CD1c-positive myeloid dendritic cell (primary cell): ENCODE measurements around the gene GRIK4.
"Not testable (repeated sequence)": the region's sequence is repeated elsewhere in the genome, so short reads cannot be mapped to it uniquely, and the experiment has no call there.

Experiments used
- DNase-seq: peaks from one replicate; pipeline ENCODE4 v3.0.0-alpha.2; 2016; ENCODE audit errors: extremely low spot score

GRIK4 gene

GRCh38 chr11:121004206-121004840 is 492.8 kb downstream of the GRIK4 start:
- DNase-seq, result no peak

- no peak for DNase-seq
Measured at GRCh38 chr11:121006922-121007321, 495.4 kb downstream of the GRIK4 start.

DNA sequence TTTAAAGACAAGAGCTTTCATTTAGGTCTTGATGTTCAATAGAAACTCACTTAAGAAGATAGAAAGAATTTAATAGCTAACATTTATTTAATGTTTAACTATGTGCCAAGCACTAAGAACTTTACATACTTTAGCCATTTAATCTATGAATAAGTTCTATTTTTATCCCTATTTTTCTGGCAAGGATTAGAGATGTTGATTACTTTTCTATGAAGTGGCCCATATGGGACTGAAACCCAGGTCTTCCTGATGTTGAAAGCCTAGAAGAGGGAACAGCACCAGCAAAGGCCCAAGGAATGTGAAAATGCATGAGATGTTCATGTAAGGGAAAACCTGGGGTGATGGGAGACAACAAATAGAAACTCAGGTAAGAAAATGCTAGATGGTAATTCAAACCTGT is 497.0 kb downstream of the GRIK4 start:
- DNase-seq, result no peak

- no peak for DNase-seq
Measured at GRCh38 chr11:121012091-121012490, 500.5 kb downstream of the GRIK4 start.

DNA sequence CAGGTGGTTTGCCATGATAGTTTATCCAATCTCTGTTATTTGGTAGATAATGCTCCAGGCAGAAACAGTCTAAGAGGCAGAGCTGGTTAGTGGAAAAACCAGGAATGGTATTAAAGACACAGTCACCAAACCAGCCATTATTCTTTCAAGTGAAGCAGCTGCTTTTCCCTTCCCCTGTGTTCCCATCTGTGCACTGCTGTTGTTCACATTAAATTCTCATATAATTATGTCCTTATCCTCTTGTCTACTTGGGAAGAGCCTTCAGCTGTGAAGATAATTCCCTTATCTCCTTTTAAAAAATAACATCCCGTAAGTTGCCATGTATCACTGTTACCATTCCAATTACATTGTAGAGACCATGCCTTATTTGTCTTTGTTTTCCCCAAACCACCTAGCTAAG is 507.2 kb downstream of the GRIK4 start:
- DNase-seq, result no peak

DNA sequence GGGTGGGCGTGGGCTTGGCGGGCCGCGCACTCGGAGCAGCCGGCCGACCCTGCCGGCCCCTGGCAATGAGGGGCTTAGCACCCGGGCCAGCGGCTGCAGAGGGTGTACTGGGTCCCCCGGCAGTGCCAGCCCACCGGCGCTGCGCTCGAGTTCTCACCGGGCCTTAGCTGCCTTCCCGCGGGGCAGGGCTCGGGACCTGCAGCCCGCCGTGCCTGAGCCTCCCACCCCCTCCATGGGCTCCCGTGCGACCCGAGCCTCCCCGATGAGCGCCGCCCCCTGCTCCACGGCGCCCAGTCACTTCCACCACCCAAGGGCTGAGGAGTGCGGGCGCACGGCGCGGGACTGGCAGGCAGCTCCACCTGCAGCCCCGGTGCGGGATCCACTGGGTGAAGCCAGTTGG is 510.2 kb downstream of the GRIK4 start:
- DNase-seq, result not testable (repeated sequence)

- DNase-seq, result peak; percentile 59
Measured at GRCh38 chr11:121023848-121024751, 512.6 kb downstream of the GRIK4 start, which contains the start of gene TBCEL. TBCEL (plus strand) TSS chr11:121024102; CDS start chr11:121045691, 21,589 bp downstream.

DNA sequence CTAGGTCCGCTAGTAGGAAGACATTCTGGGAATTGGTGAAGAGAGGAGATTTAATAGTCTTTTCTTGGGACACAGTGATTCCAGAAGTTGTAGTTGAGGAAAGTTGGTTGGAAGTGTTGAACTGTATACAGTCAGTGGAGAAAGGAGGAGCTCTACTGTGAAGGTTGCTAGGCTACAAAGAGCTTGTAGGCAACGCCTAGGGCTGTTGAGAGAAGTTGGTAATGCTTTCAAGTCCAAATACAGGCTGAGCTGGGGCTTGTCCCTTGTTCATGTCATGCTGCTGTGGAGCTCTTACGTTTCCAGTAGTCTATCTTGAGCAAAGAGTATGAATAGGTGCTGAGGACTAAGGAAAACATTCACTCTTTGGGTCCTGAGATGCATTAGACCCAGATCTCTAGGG is 513.4 kb downstream of the GRIK4 start:
- DNase-seq, result no peak

GRCh38 chr11:121029153-121029552 is 517.6 kb downstream of the GRIK4 start:
- no peak for DNase-seq

GRCh38 chr11:121029813-121030445 is 518.4 kb downstream of the GRIK4 start:
- DNase-seq, result no peak

DNA sequence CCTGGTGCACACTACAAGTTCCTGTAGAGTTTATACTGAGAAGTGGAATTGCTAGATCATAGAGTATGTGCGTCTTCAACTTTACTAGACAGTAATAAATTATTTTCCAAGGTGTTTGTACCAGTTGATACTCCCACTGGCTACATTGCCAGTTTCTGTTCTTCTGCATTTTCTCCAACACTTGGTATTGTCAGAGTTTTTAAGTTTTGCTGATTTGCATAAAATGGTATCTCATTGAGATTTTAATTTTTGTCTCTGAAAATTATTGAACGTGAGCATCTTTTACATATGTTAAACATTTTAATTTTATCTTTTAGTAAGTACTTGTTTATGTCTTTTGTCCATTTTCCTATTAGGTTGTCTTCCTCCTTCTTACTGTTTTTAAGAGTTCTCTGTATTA is 519.6 kb downstream of the GRIK4 start:
- no peak for DNase-seq

DNA sequence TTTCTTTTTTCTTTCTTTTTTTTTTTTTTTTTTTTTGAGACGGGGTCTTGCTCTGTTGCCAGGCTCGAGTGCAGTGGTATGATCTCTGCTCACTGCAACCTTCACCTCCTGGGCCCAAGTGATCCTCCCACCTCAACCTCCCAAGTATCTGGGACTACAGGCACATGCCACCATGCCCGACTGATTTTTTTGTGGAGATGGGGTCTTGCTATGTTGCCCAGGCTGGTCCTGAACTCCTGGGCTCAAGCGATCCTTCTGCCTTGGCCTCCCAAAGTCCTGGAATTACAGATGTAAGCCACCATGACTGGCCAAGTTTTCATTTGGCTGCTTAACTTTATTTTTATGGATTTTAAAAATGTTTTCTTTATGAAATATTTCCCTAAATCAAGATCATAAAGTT is 520.1 kb downstream of the GRIK4 start:
- DNase-seq, result not testable (repeated sequence)

- no peak for DNase-seq
Measured at GRCh38 chr11:121032546-121032945, 521.0 kb downstream of the GRIK4 start.

GRCh38 chr11:121033635-121034034 is 522.1 kb downstream of the GRIK4 start:
- DNase-seq, result no peak

GRCh38 chr11:121035169-121035755 is 523.7 kb downstream of the GRIK4 start:
- no peak for DNase-seq

- no peak for DNase-seq
Measured at GRCh38 chr11:121035780-121036179, 524.2 kb downstream of the GRIK4 start.

- DNase-seq, result no peak
Measured at GRCh38 chr11:121037016-121037415, 525.5 kb downstream of the GRIK4 start.
